K562 (cell line): ENCODE results near the gene FSTL4. TPM values are rescaled to one million over a fixed set of nuclear protein-coding genes. Genes with fewer than 3 reads are reported as not detected.

ENCODE experiments used
- ATAC-seq: fragments of 200-7000 bp; cut with Tn5 transposase; 3 replicates; pipeline ENCODE4 v1.9.1; 2020; ENCODE audit warnings: moderate library complexity
- BruUV-seq: library from RNA; stranded (reverse); fragments of 400-500 nt; replicated peaks from 2 replicates; lab custom pipeline; 2021; lab: Mats Ljungman, UMichigan
- CTCF ChIA-PET: fragments of 300-600 bp; formaldehyde crosslinking; extraction: SDS; loops from one replicate; lab custom pipeline; 2021; ENCODE audit warnings: low intra/inter-chr PET ratio; lab: Yijun Ruan, JAX
- POLR2A ChIA-PET: fragments of 300-600, 350-650 bp; sonication (Branson Sonifier 250); formaldehyde crosslinking; extraction: SDS; loops from one replicate; lab custom pipeline; 2021; ENCODE audit warnings: antibody characterized with exemption, inconsistent platforms; lab: Yijun Ruan, JAX
- DNase-seq, 4 experiments: peaks; one replicate each; pipeline versions ENCODE4 v3.0.0 to v3.0.0-alpha.2; 2011 to 2018; ENCODE audit warnings: low spot score in 3 of 4, mixed read lengths in 3 of 4; ENCODE audit errors: extremely low read depth in 1 of 4
- FAIRE-seq: peaks from 2 replicates; lab custom pipeline; 2011; peaks lifted over from hg19 to GRCh38; lab: Jason Lieb, UNC
- H2AFZ ChIP-seq: 2 replicates; pipeline ENCODE4 v1.6.0; 2011; ENCODE audit warnings: low read depth, low read length, control low read depth, inconsistent platforms
- H3K27ac ChIP-seq: fragments of 200-600 bp; 3 replicates; pipeline ENCODE4 v1.8.0; 2011; ENCODE audit warnings: low read depth, mild to moderate bottlenecking, control low read depth, inconsistent platforms, low read length, moderate library complexity, mixed read lengths; ENCODE audit errors: extremely low read depth
- H3K27me3 ChIP-seq, 2 experiments: fragments of 300-600 bp in 1 of 2; 2 replicates in 1 of 2; 3 replicates in 1 of 2; pipeline versions ENCODE4 v1.6.0 to v1.8.0; 2011; ENCODE audit warnings: inconsistent platforms in 2 of 2, low read length in 2 of 2, mild to moderate bottlenecking in 1 of 2, mixed read lengths in 1 of 2, moderate library complexity in 1 of 2; ENCODE audit not compliant: control insufficient read depth in 2 of 2, insufficient read depth in 2 of 2
- H3K36me3 ChIP-seq: fragments of 300-600 bp; 3 replicates; pipeline ENCODE4 v1.8.0; 2011; ENCODE audit warnings: mild to moderate bottlenecking, low read length, inconsistent platforms; ENCODE audit not compliant: control insufficient read depth, insufficient read depth
- H3K4me1 ChIP-seq, 2 experiments: fragments of 200-600 bp in 1 of 2; replicated peaks in 1 of 2; 2 replicates in 1 of 2; 3 replicates in 1 of 2; pipeline versions ENCODE4 v1.5.1 to v1.8.0; 2011; ENCODE audit warnings: inconsistent platforms in 2 of 2, low read length in 2 of 2, mild to moderate bottlenecking in 1 of 2, mixed read lengths in 1 of 2, moderate library complexity in 1 of 2; ENCODE audit not compliant: control insufficient read depth in 2 of 2, insufficient read depth in 2 of 2
- H3K4me2 ChIP-seq: 2 replicates; pipeline ENCODE4 v1.6.1; 2011; ENCODE audit warnings: low read length, control low read depth, inconsistent platforms, mixed read lengths; ENCODE audit not compliant: insufficient read depth
- H3K4me3 ChIP-seq: fragments of 200-600 bp; sonication (generic), shearing (Covaris generic); 2 replicates; pipeline ENCODE4 v1.5.1; 2016; ENCODE audit warnings: control low read depth, inconsistent platforms
- H3K79me2 ChIP-seq: fragments of 200-600 bp; 3 replicates; pipeline ENCODE4 v1.8.0; 2011; ENCODE audit warnings: low read length, inconsistent platforms; ENCODE audit not compliant: control insufficient read depth, insufficient read depth
- H3K9ac ChIP-seq, 2 experiments: 2 replicates each; pipeline versions ENCODE4 v1.6.0 to v1.6.1; 2011; ENCODE audit warnings: low read depth in 2 of 2, low read length in 2 of 2, control low read depth in 1 of 2, inconsistent platforms in 1 of 2, mild to moderate bottlenecking in 1 of 2, mixed read lengths in 1 of 2; ENCODE audit not compliant: insufficient read depth in 1 of 2
- H3K9me1 ChIP-seq: one replicate; pipeline ENCODE4 v1.6.0; 2011; ENCODE audit warnings: inconsistent platforms, mild to moderate bottlenecking, low read length, moderate library complexity; ENCODE audit not compliant: control insufficient read depth, insufficient read depth
- H3K9me3 ChIP-seq: replicated peaks from 2 replicates; pipeline ENCODE4 v1.5.1; 2011; ENCODE audit warnings: low read depth, low read length, inconsistent platforms; ENCODE audit not compliant: control insufficient read depth, insufficient read depth
- H4K20me1 ChIP-seq: replicated peaks from 2 replicates; pipeline ENCODE4 v1.6.1; 2011; ENCODE audit warnings: low read length, inconsistent platforms, mixed read lengths; ENCODE audit not compliant: control insufficient read depth, insufficient read depth
- ID3 ChIP-seq, 2 experiments: fragments of 250-450 bp in 1 of 2; fragments of 450-650 bp in 1 of 2; sonication (Bioruptor Pico) in 1 of 2; IDR thresholded peaks; 2 replicates each; pipeline versions ENCODE4 v1.6.1 to v1.8.0; 2016 to 2021; ENCODE audit warnings: mild to moderate bottlenecking in 2 of 2, moderate library complexity in 2 of 2, missing compliant biosample characterization in 1 of 2, missing genetic modification characterization in 1 of 2
- PPARD ChIP-seq: fragments of 250-450 bp; sonication (Bioruptor Pico); IDR thresholded peaks from 2 replicates; pipeline ENCODE4 v1.8.0; 2022; ENCODE audit warnings: inconsistent platforms, mild to moderate bottlenecking, moderate library complexity
- ZBTB9 ChIP-seq: fragments of 450-650 bp; formaldehyde crosslinking; IDR thresholded peaks from 2 replicates; pipeline ENCODE4 v1.4.0; 2020; ENCODE audit warnings: mild to moderate bottlenecking, moderate library complexity
- WGBS: fragments of 100-300 bp; shearing (Covaris generic); methylation state at CpG from one replicate; pipeline ENCODE4 v1.1.6; 2016; ENCODE audit warnings: low coverage, mixed read lengths; ENCODE audit not compliant: insufficient coverage; ENCODE audit errors: missing lambda C conversion rate; 5-methylcytosine and 5-hydroxymethylcytosine counted together
- in situ Hi-C: fragments of 300-500 bp; cut with MboI; formaldehyde crosslinking; loops from 4 replicates; pipeline ENCODE4 v1.15.0; 2018; ENCODE audit warnings: inconsistent platforms, mixed read lengths
- intact Hi-C: fragments of 100-400 bp; cut with micrococcal nuclease; formaldehyde crosslinking; loops from 2 replicates; pipeline ENCODE4 v1.14.2; 2022
- polyA plus RNA-seq, 8 experiments: library from polyadenylated mRNA; depleted of rRNA in 4 of 8; stranded (reverse) in 5 of 8; unstranded in 3 of 8; fragments of >200 nt; fragmentation: Nextera tagmentation in 2 of 8; fragmentation: Illumina TruSeq in 1 of 8; extraction: Ambion mirVana in 2 of 8; extraction: Trizol in 1 of 8; gene quantifications; 2 replicates each; pipeline versions ENCODE4 v1.2.1 to v1.2.3, GENCODE V29; 2011 to 2014; ENCODE audit warnings: inconsistent platforms in 1 of 8, missing spikeins in 1 of 8
- total RNA-seq, 7 experiments: library from RNA; depleted of rRNA in 6 of 7; stranded (reverse); fragments of >200 nt in 6 of 7; fragmentation: Illumina TruSeq in 2 of 7; extraction: Trizol in 2 of 7; gene quantifications; 2 replicates each; pipeline versions ENCODE4 v1.2.1 to v1.2.3, GENCODE V29; 2011 to 2021; ENCODE audit warnings: low replicate concordance in 1 of 7

Gene FSTL4
- total and polyA plus RNA-seq, 9 of the 15 experiments (the other 6 are each of a cell fraction or from before 2014, with no cell fraction given), result 0.08 to 0.18 (median 0.10) TPM; not detected in 5

DNA sequence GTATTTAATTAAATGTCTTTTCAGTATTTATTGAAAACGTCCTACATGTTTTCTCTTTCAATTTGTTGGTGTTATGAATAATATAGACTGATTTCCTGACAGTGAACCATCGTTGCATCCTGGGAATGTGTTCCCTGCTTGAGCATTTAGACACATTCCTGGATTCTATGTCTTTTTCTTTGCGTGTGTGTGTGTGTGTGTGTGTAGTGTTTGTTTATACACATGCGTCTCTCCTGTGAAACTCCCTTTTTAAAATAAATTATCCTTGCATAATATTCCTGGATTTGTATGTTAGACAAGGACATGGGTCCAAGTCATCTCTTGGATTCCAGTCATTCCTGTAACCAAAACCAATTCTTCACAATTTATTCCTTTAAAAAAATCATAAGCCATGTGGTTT, 407.1 kb downstream of the FSTL4 start:
- no TSS peak for BruUV-seq

More for the DNA sequence above, 407.1 kb downstream of the FSTL4 start:
- ChIA-PET POLR2A (interaction anchor here (0.6 to 1.2 kb wide), 2 partner anchors 31 to 210 kb away, joined by 3 to 4 read pairs; no protein-coding TSS in a partner anchor), CTCF (no interaction called here)
- intact Hi-C loops, result no loop called here
- H3K27ac ChIP-seq, result no peak overlapping the region
- no peaks in the 10 kb centered on the region for H3K9me3 ChIP-seq
- FAIRE-seq (no peak), DNase-seq (no peak), ATAC-seq (no peak)
- peaks cover 23 to 51% of the 10 kb centered on the region in 2 experiments; a peak in 4 of 5 replicates for H3K27me3 ChIP-seq
- TF ChIP-seq ZBTB9 (CRISPR knock-in tag) (no peak), ID3 (CRISPR knock-in tag; IDR thresholded peaks at IDR 0.05) (no peak), ID3 (tag; IDR thresholded peaks at IDR 0.05) (no peak), PPARD (CRISPR knock-in tag) (no peak)
- in situ Hi-C loops, result no loop called here
- no peak overlapping the region for H3K4me3 ChIP-seq
- no peaks in the 10 kb centered on the region for H3K4me1 ChIP-seq
- no peaks in the 10 kb centered on the region for H4K20me1 ChIP-seq
- H3K36me3 ChIP-seq, result no peaks in the 10 kb centered on the region
- H2AFZ ChIP-seq, result no peak overlapping the region
- no peaks in the 10 kb centered on the region for H3K9me1 ChIP-seq
- WGBS, result 0% methylated on average over 4 of the region's 4 CpGs
- no peaks in the 10 kb centered on the region for H3K79me2 ChIP-seq
- H3K4me2 ChIP-seq, result no peak overlapping the region
- H3K9ac ChIP-seq, result no peak overlapping the region
